D721Med (cell line): ENCODE results near the gene GHR.
"Not testable (repeated sequence)": the region's sequence is repeated elsewhere in the genome, so short reads cannot be mapped to it uniquely, and the experiment has no call there.

Experiments
- DNase-seq: peaks from one replicate; pipeline ENCODE4 v3.0.0; 2011; ENCODE audit warnings: low spot score; ENCODE audit not compliant: insufficient read length
- FAIRE-seq: peaks from 2 replicates; lab custom pipeline; 2011; peaks lifted over from hg19 to GRCh38; lab: Jason Lieb, UNC
- CTCF ChIP-seq: IDR thresholded peaks from 2 replicates; pipeline ENCODE4 v1.5.1; 2012; ENCODE audit warnings: mild to moderate bottlenecking, control low read depth; ENCODE audit not compliant: insufficient read depth; ENCODE audit errors: missing control alignments

The GHR gene

DNA sequence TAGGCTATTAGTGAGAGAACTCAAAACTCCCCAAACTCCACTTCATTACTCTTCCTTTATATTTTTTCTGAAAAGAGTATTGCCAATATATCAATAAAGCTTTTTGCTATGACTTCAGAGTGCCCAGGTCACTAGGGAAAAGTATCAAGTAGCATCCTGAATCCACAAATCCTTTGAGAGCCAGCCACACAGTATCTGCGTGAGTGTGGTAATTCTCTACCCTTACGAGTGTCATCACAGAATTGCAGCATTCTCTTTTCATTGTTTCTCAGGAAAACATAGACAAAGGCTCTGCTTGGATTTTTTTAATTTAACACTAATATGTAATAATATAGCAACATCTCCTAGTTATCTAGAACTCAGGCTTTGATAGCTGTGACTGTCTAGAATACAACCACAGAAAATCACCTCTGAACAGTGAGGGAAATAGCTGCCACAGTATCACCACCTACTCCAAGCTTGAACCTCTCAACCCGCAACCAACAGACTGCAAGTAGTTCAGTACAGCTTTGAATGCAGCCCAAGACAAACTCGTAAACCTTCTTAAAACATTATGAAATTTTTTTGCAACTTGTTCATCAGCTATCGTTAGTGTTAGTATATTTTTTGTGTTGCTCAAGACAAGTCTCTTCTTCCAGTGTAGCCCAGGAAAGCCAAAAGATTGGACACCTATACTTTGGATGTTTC, 254.1 kb downstream of the GHR start:
- DNase-seq (no peak), FAIRE-seq (no peak)
- no peak for TF ChIP-seq CTCF

- TF ChIP-seq CTCF = no peak
- DNase-seq = no peak
- no peak for FAIRE-seq
These were observed 256.8 kb downstream of the GHR start for GRCh38 chr5:42680046-42680445.

DNA sequence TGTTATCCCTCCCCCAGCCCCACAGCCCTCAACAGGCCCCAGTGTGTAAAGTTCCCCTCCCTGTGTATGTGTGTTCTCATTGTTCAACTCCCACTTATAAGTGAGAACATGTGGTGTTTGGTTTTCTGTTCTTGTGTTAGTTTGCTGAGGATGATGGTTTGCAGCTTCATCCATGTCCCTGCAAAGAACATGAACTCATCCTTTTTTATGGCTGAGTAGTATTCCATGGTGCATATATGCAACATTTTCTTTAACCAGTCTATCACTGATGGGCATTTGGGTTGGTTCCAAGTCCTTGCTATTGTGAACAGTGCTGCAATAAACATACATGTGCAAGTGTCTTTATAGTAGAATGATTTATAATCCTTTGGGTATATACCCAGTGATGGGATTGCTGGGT, 261.8 kb downstream of the GHR start:
- DNase-seq, FAIRE-seq: not testable (repeated sequence)

- TF ChIP-seq CTCF = no peak
- FAIRE-seq = no peak
- DNase-seq = no peak
These were observed 266.2 kb downstream of the GHR start for GRCh38 chr5:42689391-42689790.

DNA sequence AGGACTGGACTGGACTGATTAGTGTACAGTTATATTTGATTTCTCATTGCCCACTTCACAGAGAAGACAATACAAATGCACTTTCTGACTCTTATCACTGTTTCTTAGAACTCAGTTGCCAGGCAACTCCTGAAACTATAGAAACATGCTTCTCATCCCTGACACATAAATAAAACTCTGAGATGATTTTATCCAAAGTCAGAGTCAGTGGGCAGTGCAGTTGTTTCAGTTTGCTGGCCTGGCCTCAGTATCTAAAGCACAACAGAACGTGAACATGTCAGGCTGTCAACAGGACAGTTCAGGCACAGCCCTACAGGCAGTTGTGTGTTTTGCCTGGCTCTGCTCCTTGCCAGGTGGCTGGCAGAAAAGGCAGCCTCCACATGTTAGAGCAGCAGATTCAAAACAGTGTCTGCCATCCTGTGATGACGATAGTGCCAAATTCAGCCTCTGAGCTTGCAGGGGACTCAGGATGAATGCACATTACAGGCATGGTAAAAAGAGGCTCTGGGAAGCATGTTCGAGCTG, 268.2 kb downstream of the GHR start:
- TF ChIP-seq CTCF = no peak
- DNase-seq (no peak), FAIRE-seq (no peak)

GRCh38 chr5:42701351-42702059, 278.3 kb downstream of the GHR start:
- no peak for FAIRE-seq
- DNase-seq = no peak
- TF ChIP-seq CTCF = no peak

GRCh38 chr5:42703238-42703637, 280.0 kb downstream of the GHR start:
- no peak for DNase-seq
- FAIRE-seq = no peak
- TF ChIP-seq CTCF = no peak
